ENCODE data around the gene PRKCZ. TPM values are rescaled to one million over a fixed set of nuclear protein-coding genes. Genes with fewer than 3 reads are reported as not detected.
"Not testable (repeated sequence)": the region's sequence is repeated elsewhere in the genome, so short reads cannot be mapped to it uniquely, and the experiment has no call there.

Gene PRKCZ
- total RNA-seq, 1 experiment from 2014 or later: 0.58 TPM

GRCh38 chr1:2084306-2084705, 34.1 kb downstream of the PRKCZ start:
- no peaks in the 10 kb centered on the region for H3K36me3 ChIP-seq
- H3K4me3 ChIP-seq: no peak overlapping the region
- H3K27me3 ChIP-seq (replicated peaks): no peaks in the 10 kb centered on the region; the same call in none of the 2 replicates
- DNase-seq (ENCODE audit: low read depth in 1 of 2, low spot score in 2 of 2): no peak
- H3K27ac ChIP-seq: no peak overlapping the region
- peaks cover 10% of the 10 kb centered on the region for H3K9me3 ChIP-seq (replicated peaks)
- no peaks in the 10 kb centered on the region for H3K4me1 ChIP-seq (replicated peaks)

GRCh38 chr1:2085080-2085479, 34.9 kb downstream of the PRKCZ start:
- peaks cover 5% of the 10 kb centered on the region for H3K9me3 ChIP-seq (replicated peaks)
- H3K36me3 ChIP-seq: no peaks in the 10 kb centered on the region
- H3K27me3 ChIP-seq (replicated peaks): no peaks in the 10 kb centered on the region; the same call in none of the 2 replicates
- DNase-seq (ENCODE audit: low read depth in 1 of 2, low spot score in 2 of 2): no peak
- no peak overlapping the region for H3K4me3 ChIP-seq
- H3K27ac ChIP-seq: no peak overlapping the region
- no peaks in the 10 kb centered on the region for H3K4me1 ChIP-seq (replicated peaks)

GRCh38 chr1:2086446-2087078, 36.4 kb downstream of the PRKCZ start:
- Histone ChIP-seq H3K27me3 (replicated peaks) (no peaks in the 10 kb centered on the region; the same call in none of the 2 replicates), H3K9me3 (replicated peaks) (peaks cover 5% of the 10 kb centered on the region), H3K36me3 (no peaks in the 10 kb centered on the region), H3K4me1 (replicated peaks) (no peaks in the 10 kb centered on the region), H3K4me3 (no peak overlapping the region), H3K27ac (no peak overlapping the region)
- DNase-seq (ENCODE audit: low read depth in 1 of 2, low spot score in 2 of 2): no peak

- H3K27ac ChIP-seq: no peak overlapping the region
- no peaks in the 10 kb centered on the region for H3K4me1 ChIP-seq (replicated peaks)
- no peaks in the 10 kb centered on the region; the same call in none of the 2 replicates for H3K27me3 ChIP-seq (replicated peaks)
- H3K4me3 ChIP-seq: no peak overlapping the region
- H3K9me3 ChIP-seq (replicated peaks): no peaks in the 10 kb centered on the region
- no peak for DNase-seq (ENCODE audit: low read depth in 1 of 2, low spot score in 2 of 2)
- no peaks in the 10 kb centered on the region for H3K36me3 ChIP-seq
Observed at GRCh38 chr1:2087766-2088165, 37.6 kb downstream of the PRKCZ start.

- no peak for DNase-seq (ENCODE audit: low read depth in 1 of 2, low spot score in 2 of 2)
- Histone ChIP-seq H3K4me3 (no peak overlapping the region), H3K27ac (no peak overlapping the region), H3K9me3 (replicated peaks) (no peaks in the 10 kb centered on the region), H3K4me1 (replicated peaks) (no peaks in the 10 kb centered on the region), H3K36me3 (no peaks in the 10 kb centered on the region), H3K27me3 (replicated peaks) (no peaks in the 10 kb centered on the region; the same call in none of the 2 replicates)
Observed at GRCh38 chr1:2088458-2088857, 38.2 kb downstream of the PRKCZ start.

GRCh38 chr1:2089051-2089450, 38.8 kb downstream of the PRKCZ start:
- Histone ChIP-seq H3K27ac (no peak overlapping the region), H3K27me3 (replicated peaks) (no peaks in the 10 kb centered on the region; the same call in 1 of the 2 replicates)
- no peak for DNase-seq (ENCODE audit: low read depth in 1 of 2, low spot score in 2 of 2)

GRCh38 chr1:2090216-2090890, 40.1 kb downstream of the PRKCZ start:
- Histone ChIP-seq H3K27me3 (replicated peaks) (no peaks in the 10 kb centered on the region; the same call in 1 of the 2 replicates), H3K4me1 (replicated peaks) (no peaks in the 10 kb centered on the region), H3K9me3 (replicated peaks) (no peaks in the 10 kb centered on the region), H3K27ac (no peak overlapping the region), H3K36me3 (no peaks in the 10 kb centered on the region), H3K4me3 (no peak overlapping the region)
- no peak for DNase-seq (ENCODE audit: low read depth in 1 of 2, low spot score in 2 of 2)

More at GRCh38 chr1:2089051-2089450, 38.8 kb downstream of the PRKCZ start:
- Histone ChIP-seq H3K9me3 (replicated peaks) (no peaks in the 10 kb centered on the region), H3K36me3 (no peaks in the 10 kb centered on the region), H3K4me3 (no peak overlapping the region), H3K4me1 (replicated peaks) (no peaks in the 10 kb centered on the region)

- Histone ChIP-seq H3K36me3 (no peaks in the 10 kb centered on the region), H3K4me3 (no peak overlapping the region), H3K9me3 (replicated peaks) (peaks cover 7% of the 10 kb centered on the region; the same call in 1 of the 2 replicates), H3K4me1 (replicated peaks) (no peaks in the 10 kb centered on the region), H3K27ac (no peak overlapping the region), H3K27me3 (replicated peaks) (no peaks in the 10 kb centered on the region; the same call in 1 of the 2 replicates)
- no peak for DNase-seq (ENCODE audit: low read depth in 1 of 2, low spot score in 2 of 2)
Observed at GRCh38 chr1:2091611-2092604, 41.7 kb downstream of the PRKCZ start.

GRCh38 chr1:2093055-2093454, 42.8 kb downstream of the PRKCZ start:
- Histone ChIP-seq H3K27me3 (replicated peaks) (no peaks in the 10 kb centered on the region; the same call in 1 of the 2 replicates), H3K36me3 (no peaks in the 10 kb centered on the region), H3K9me3 (replicated peaks) (peaks cover 7% of the 10 kb centered on the region; the same call in 1 of the 2 replicates), H3K4me1 (replicated peaks) (no peaks in the 10 kb centered on the region), H3K4me3 (no peak overlapping the region), H3K27ac (no peak overlapping the region)
- DNase-seq (ENCODE audit: low read depth in 1 of 2, low spot score in 2 of 2): no peak

GRCh38 chr1:2093636-2094035, 43.4 kb downstream of the PRKCZ start:
- H3K27ac ChIP-seq: no peak overlapping the region
- DNase-seq (ENCODE audit: low read depth in 1 of 2, low spot score in 2 of 2): no peak
- no peaks in the 10 kb centered on the region for H3K4me1 ChIP-seq (replicated peaks)
- peaks cover 7% of the 10 kb centered on the region; the same call in 1 of the 2 replicates for H3K9me3 ChIP-seq (replicated peaks)
- H3K4me3 ChIP-seq: no peak overlapping the region
- no peaks in the 10 kb centered on the region for H3K36me3 ChIP-seq
- H3K27me3 ChIP-seq (replicated peaks): no peaks in the 10 kb centered on the region; the same call in 1 of the 2 replicates

- H3K27me3 ChIP-seq (replicated peaks); H3K27ac ChIP-seq; DNase-seq (ENCODE audit: low read depth in 1 of 2, low spot score in 2 of 2); H3K4me3 ChIP-seq; H3K4me1 ChIP-seq (replicated peaks); H3K9me3 ChIP-seq (replicated peaks); H3K36me3 ChIP-seq: not testable (repeated sequence)
Observed at GRCh38 chr1:2094269-2095158, 44.3 kb downstream of the PRKCZ start.

GRCh38 chr1:2095394-2095793, 45.2 kb downstream of the PRKCZ start:
- no peaks in the 10 kb centered on the region for H3K36me3 ChIP-seq
- peaks cover 2% of the 10 kb centered on the region; the same call in 1 of the 2 replicates for H3K27me3 ChIP-seq (replicated peaks)
- no peak overlapping the region for H3K27ac ChIP-seq
- no peak overlapping the region for H3K4me3 ChIP-seq
- H3K4me1 ChIP-seq (replicated peaks): no peaks in the 10 kb centered on the region
- DNase-seq (ENCODE audit: low read depth in 1 of 2, low spot score in 2 of 2): no peak
- peaks cover 7% of the 10 kb centered on the region; the same call in 1 of the 2 replicates for H3K9me3 ChIP-seq (replicated peaks)

Data from SJSA1 (cell line).